Panc1 (cell line): Measurements from ENCODE around the gene SLC8B1.

Source experiments
- POLR2AphosphoS5 ChIP-seq: IDR thresholded peaks from 2 replicates; pipeline ENCODE4 v1.6.1; 2012; ENCODE audit warnings: mild to moderate bottlenecking, low read depth, low read length, moderate library complexity
- TF ChIP-seq, protein P1 (sequence below): fragments of 450-650 bp; IDR thresholded peaks from 2 replicates; pipeline ENCODE4 v1.5.1; 2017; ENCODE audit warnings: mild to moderate bottlenecking

DNA sequence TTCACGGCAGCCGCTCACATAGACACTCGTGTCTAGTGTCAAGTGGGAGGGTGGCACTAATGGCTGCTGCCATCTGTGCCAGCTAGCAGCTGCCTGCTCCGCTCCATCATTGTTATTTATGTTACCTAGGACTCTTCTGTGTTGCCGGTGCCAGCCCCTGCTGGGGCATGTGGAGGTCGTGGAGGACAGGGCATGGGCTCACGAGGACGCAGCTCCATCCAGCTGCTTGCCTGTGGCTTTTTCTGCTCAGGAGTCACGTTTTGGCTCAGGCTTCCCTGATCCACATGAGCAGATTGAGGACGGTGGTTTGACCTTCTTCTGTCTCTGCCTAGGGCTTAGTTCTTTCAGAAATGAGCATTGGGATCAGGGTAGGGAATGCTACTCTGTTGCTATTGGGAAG is 82.4 kb downstream of the SLC8B1 start:
- TF ChIP-seq, protein P1, sequence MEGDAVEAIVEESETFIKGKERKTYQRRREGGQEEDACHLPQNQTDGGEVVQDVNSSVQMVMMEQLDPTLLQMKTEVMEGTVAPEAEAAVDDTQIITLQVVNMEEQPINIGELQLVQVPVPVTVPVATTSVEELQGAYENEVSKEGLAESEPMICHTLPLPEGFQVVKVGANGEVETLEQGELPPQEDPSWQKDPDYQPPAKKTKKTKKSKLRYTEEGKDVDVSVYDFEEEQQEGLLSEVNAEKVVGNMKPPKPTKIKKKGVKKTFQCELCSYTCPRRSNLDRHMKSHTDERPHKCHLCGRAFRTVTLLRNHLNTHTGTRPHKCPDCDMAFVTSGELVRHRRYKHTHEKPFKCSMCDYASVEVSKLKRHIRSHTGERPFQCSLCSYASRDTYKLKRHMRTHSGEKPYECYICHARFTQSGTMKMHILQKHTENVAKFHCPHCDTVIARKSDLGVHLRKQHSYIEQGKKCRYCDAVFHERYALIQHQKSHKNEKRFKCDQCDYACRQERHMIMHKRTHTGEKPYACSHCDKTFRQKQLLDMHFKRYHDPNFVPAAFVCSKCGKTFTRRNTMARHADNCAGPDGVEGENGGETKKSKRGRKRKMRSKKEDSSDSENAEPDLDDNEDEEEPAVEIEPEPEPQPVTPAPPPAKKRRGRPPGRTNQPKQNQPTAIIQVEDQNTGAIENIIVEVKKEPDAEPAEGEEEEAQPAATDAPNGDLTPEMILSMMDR = no peak
- no peak for TF ChIP-seq POLR2AphosphoS5
